ENCODE results near the gene PPARA. TPM values are rescaled to one million over a fixed set of nuclear protein-coding genes. Genes with fewer than 3 reads are reported as not detected.

The PPARA gene
- total and polyA plus RNA-seq, 12 donors = 5.1 to 208 (median 37.4) TPM

DNA sequence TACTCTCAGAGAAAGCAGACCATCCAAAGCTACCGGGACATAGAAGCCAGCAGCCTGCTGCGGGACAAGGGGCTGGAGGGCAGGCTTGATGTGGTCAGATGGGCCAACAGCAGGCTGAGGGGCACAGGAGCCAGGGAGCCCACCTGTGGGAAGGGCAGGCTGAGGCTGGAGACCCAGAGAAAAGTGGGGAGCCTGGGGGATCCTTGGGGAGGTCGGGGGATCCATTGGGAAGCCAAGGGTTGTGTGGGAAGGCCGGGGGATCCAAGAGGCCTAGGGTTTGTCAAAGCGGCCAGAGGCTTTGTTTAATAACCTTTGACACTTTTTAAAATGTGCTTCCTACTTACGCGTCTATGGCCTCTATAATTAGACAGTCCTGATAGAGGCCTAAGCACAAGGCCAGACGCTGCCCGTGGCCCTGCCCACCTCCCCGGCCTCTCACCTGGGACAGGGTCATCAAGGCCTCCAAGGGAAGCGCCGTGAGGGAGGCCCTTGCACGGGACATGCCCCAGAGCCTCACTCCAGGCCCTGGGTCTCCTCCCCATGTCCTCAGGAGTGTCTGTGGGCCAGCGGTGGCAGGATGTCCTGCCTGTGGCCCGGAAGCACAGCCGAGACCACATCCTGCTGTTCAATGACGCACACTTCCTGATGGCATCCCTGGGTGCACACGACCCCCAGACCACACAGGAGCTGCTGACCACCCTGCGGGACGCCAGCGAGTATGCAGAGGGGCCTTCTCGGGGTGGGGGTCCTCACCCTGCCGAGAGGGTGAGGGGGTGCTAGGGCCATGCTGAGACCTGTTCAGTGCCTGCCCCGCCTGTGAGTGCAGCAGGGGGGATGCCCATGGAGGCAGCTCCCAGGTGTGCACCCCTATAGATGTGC, 137.8 kb downstream of the PPARA start:
- H3K9me3 ChIP-seq (replicated peaks in 1 of 3) = no peaks in the 10 kb centered on the region
- intact Hi-C loops (cut with DNase I) = no loop called here
- peaks cover 0 to 70% of the 10 kb centered on the region in 2 donors for H3K36me3 ChIP-seq (replicated peaks in 1 of 2)
- no peaks in the 10 kb centered on the region for H3K4me1 ChIP-seq (replicated peaks in 1 of 2)
- no peaks in the 10 kb centered on the region for H3K27me3 ChIP-seq
- H3K4me3 ChIP-seq = no peak overlapping the region
- peak in 1 of 2 donors; percentile 23 for TF ChIP-seq POLR2A (IDR thresholded peaks at IDR 0.05)
- TF ChIP-seq, protein P1, sequence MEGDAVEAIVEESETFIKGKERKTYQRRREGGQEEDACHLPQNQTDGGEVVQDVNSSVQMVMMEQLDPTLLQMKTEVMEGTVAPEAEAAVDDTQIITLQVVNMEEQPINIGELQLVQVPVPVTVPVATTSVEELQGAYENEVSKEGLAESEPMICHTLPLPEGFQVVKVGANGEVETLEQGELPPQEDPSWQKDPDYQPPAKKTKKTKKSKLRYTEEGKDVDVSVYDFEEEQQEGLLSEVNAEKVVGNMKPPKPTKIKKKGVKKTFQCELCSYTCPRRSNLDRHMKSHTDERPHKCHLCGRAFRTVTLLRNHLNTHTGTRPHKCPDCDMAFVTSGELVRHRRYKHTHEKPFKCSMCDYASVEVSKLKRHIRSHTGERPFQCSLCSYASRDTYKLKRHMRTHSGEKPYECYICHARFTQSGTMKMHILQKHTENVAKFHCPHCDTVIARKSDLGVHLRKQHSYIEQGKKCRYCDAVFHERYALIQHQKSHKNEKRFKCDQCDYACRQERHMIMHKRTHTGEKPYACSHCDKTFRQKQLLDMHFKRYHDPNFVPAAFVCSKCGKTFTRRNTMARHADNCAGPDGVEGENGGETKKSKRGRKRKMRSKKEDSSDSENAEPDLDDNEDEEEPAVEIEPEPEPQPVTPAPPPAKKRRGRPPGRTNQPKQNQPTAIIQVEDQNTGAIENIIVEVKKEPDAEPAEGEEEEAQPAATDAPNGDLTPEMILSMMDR (IDR thresholded peaks at IDR 0.05) = no peak
- peak overlapping the region in 4 of 5 donors; percentile 24 to 74 (median 34) for H3K27ac ChIP-seq
- DNase-seq = peak in 5 of 7 donors; percentile 48 to 75 (median 56)
- WGBS, 4 donors = 69 to 80% (median 70%) methylated on average over 11 to 24 of the region's 24 CpGs

DNA sequence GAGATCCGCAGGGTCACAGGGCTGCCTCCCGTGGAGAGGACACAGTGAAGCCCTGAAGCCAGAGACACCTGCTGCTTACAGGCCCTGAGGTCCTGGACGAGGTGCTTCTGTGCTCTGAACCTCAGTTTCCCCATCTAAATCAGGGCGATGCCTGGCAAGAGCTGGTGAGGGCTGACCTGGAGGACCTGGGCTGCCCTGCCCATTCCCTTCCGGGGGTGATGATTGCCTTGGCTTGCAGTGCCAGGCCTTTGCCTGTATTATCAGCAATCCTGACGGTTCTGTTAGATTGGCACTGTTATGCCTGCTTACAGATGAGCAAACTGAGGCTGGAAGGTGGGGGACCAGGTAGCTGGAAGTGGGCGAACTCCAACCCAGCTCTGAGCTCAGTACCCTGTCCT, 138.5 kb downstream of the PPARA start:
- Histone ChIP-seq H3K36me3 (replicated peaks in 1 of 2) (peaks cover 0 to 68% of the 10 kb centered on the region in 2 donors), H3K4me3 (no peak overlapping the region), H3K27me3 (no peaks in the 10 kb centered on the region), H3K9me3 (replicated peaks in 1 of 3) (no peaks in the 10 kb centered on the region), H3K27ac (peak overlapping the region in 1 of 5 donors; percentile 74), H3K4me1 (replicated peaks in 1 of 2) (no peaks in the 10 kb centered on the region)
- 82 to 97% (median 91%) methylated on average over 6 to 7 of the region's 7 CpGs for WGBS, 4 donors
- intact Hi-C loops (cut with DNase I) = no loop called here
- no peak for DNase-seq
- TF ChIP-seq, protein P1 (IDR thresholded peaks at IDR 0.05) = no peak
- TF ChIP-seq POLR2A (IDR thresholded peaks at IDR 0.05) = no peak

DNA sequence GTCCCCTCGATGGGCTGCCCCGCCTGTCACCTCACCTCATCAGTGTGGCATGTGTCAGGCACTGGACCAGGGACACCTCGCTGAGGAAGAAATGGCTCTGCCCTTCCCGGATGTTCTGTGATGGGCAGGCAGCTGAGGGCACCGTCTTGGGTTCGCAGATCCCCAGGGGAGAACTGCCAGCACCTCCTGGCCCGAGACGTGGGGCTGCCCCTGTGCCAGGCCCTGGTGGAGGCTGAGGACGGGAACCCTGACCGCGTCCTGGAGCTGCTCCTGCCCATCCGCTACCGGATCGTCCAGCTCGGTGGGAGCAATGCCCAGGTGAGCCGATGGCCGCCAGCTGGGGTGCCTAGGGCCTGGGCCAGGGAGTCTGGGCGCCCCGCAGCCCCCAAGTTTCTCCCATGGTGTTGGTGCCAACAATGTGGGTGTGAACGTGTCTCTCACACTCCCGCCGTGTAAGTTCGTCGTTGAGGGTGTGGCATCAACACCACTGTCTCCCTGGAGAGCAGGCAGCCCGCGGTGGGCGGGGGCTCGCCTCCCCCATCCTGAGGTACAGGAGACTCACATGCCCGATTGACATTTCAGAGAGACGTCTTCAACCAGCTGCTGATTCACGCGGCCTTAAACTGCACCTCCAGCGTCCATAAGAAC, 139.0 kb downstream of the PPARA start:
- Histone ChIP-seq H3K36me3 (replicated peaks in 1 of 2) (peaks cover 0 to 62% of the 10 kb centered on the region in 2 donors), H3K27ac (no peak overlapping the region), H3K4me1 (replicated peaks in 1 of 2) (no peaks in the 10 kb centered on the region), H3K4me3 (no peak overlapping the region), H3K27me3 (no peaks in the 10 kb centered on the region), H3K9me3 (replicated peaks in 1 of 3) (no peaks in the 10 kb centered on the region)
- intact Hi-C loops (cut with DNase I) = no loop called here
- DNase-seq = no peak
- no peak for TF ChIP-seq POLR2A (IDR thresholded peaks at IDR 0.05)
- TF ChIP-seq, protein P1 (IDR thresholded peaks at IDR 0.05) = no peak
- 58 to 80% (median 77%) methylated on average over 11 to 33 of the region's 33 CpGs for WGBS, 4 donors

DNA sequence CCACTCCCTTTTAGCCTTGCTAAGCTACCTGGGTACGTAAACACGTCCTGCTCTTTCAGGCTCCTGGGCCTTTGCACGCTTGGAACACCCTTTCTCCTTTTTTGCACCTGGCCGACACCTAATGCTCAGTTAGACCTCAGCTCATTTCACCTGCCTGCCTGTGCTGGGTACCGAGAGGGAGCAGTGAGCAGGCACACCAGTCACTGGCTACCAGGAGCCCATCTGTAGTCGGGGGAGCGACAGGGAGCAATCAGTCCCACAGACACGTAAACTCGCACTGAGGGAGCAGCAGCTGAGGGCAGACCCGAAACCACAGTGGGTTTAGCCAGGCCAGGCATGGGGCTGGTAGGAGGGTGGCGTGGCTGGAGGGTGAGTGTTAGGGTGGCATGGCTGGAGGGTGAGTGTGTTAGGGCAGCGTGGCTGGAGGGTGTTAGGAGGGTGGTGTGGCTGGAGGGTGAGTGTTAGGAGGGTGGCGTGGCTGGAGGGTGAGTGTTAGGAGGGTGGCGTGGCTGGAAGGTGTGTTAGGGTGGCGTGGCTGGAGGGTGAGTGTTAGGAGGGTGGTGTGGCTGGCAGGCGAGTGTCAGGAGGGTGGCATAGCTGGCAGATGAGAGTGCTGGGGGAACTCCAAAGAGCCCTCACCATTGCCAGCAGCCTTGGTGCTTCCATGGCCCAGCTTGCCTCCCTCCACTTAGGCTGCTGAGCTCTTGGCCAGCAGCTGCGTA, 140.0 kb downstream of the PPARA start:
- 92 to 96% (median 95%) methylated on average over 14 to 17 of the region's 17 CpGs for WGBS, 4 donors

More for the DNA sequence above, 140.0 kb downstream of the PPARA start:
- TF ChIP-seq POLR2A (IDR thresholded peaks at IDR 0.05) = no peak
- TF ChIP-seq, protein P1 (IDR thresholded peaks at IDR 0.05) = no peak
- intact Hi-C loops (cut with DNase I) = loop anchor here in 1 of 2 donors (10.0 kb wide), 1 partner anchor 155 kb away; no protein-coding TSS in a partner anchor
- H3K4me3 ChIP-seq = no peak overlapping the region
- peaks cover 0 to 53% of the 10 kb centered on the region in 2 donors for H3K36me3 ChIP-seq (replicated peaks in 1 of 2)
- peak in 1 of 7 donors; percentile 4 for DNase-seq
- H3K9me3 ChIP-seq (replicated peaks in 1 of 3) = no peaks in the 10 kb centered on the region
- no peaks in the 10 kb centered on the region for H3K27me3 ChIP-seq
- H3K27ac ChIP-seq = no peak overlapping the region
- H3K4me1 ChIP-seq (replicated peaks in 1 of 2) = no peaks in the 10 kb centered on the region
